IPS-NIHi7 (cell line): ENCODE data around the gene ASAP3.
"Not testable (repeated sequence)": the region's sequence is repeated elsewhere in the genome, so short reads cannot be mapped to it uniquely, and the experiment has no call there.

Experiments used
- DNase-seq: peaks from one replicate; pipeline ENCODE4 v3.0.0; 2012; ENCODE audit warnings: mixed read lengths; ENCODE audit errors: extremely low spot score

Gene ASAP3

GRCh38 chr1:23395849-23396248, 88.1 kb downstream of the ASAP3 start:
- DNase-seq = no peak

GRCh38 chr1:23395154-23395724, 88.7 kb downstream of the ASAP3 start:
- peak; percentile 48 for DNase-seq

- peak; percentile 71 for DNase-seq
These were observed 89.3 kb downstream of the ASAP3 start for GRCh38 chr1:23394684-23395083.

GRCh38 chr1:23394181-23394580, 89.8 kb downstream of the ASAP3 start:
- DNase-seq = no peak

GRCh38 chr1:23393706-23394105, 90.3 kb downstream of the ASAP3 start:
- DNase-seq = no peak

- no peak for DNase-seq
These were observed 91.7 kb downstream of the ASAP3 start for GRCh38 chr1:23392125-23392855.

- no peak for DNase-seq
These were observed 94.1 kb downstream of the ASAP3 start for GRCh38 chr1:23389837-23390321.

GRCh38 chr1:23387494-23387893, 96.5 kb downstream of the ASAP3 start:
- DNase-seq = no peak

GRCh38 chr1:23385119-23385621, 98.8 kb downstream of the ASAP3 start:
- DNase-seq = no peak

- no peak for DNase-seq
These were observed 99.5 kb downstream of the ASAP3 start for GRCh38 chr1:23384312-23385058.

- DNase-seq = no peak
These were observed 100.2 kb downstream of the ASAP3 start for GRCh38 chr1:23383577-23384311.

GRCh38 chr1:23381233-23381885, 102.6 kb downstream of the ASAP3 start:
- DNase-seq = no peak

- DNase-seq = no peak
These were observed 103.3 kb downstream of the ASAP3 start for GRCh38 chr1:23380719-23381118.

GRCh38 chr1:23380236-23380635, 103.7 kb downstream of the ASAP3 start:
- DNase-seq = not testable (repeated sequence)
